ENCODE data around the gene KDELR1. TPM values are rescaled to one million over a fixed set of nuclear protein-coding genes. Genes with fewer than 3 reads are reported as not detected.

KDELR1 gene
- total RNA-seq, 1 donor from 2014 or later: 137 TPM

- peaks cover 11% of the 10 kb centered on the region for H3K4me1 ChIP-seq
- H3K27me3 ChIP-seq (ENCODE audit: low read depth): peaks cover 54% of the 10 kb centered on the region
- H3K36me3 ChIP-seq: no peaks in the 10 kb centered on the region
- no peak for ATAC-seq
- no peak overlapping the region for H3K27ac ChIP-seq
- H3K4me3 ChIP-seq: no peak overlapping the region
- intact Hi-C loops (cut with DNase I): no loop called here
- TF ChIP-seq, protein P1, sequence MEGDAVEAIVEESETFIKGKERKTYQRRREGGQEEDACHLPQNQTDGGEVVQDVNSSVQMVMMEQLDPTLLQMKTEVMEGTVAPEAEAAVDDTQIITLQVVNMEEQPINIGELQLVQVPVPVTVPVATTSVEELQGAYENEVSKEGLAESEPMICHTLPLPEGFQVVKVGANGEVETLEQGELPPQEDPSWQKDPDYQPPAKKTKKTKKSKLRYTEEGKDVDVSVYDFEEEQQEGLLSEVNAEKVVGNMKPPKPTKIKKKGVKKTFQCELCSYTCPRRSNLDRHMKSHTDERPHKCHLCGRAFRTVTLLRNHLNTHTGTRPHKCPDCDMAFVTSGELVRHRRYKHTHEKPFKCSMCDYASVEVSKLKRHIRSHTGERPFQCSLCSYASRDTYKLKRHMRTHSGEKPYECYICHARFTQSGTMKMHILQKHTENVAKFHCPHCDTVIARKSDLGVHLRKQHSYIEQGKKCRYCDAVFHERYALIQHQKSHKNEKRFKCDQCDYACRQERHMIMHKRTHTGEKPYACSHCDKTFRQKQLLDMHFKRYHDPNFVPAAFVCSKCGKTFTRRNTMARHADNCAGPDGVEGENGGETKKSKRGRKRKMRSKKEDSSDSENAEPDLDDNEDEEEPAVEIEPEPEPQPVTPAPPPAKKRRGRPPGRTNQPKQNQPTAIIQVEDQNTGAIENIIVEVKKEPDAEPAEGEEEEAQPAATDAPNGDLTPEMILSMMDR (IDR thresholded peaks at IDR 0.05): no peak
- no peaks in the 10 kb centered on the region for H3K9me3 ChIP-seq
- no peak for DNase-seq
These were observed 5.4 kb upstream of the KDELR1 start for GRCh38 chr19:48396824-48397176.

GRCh38 chr19:48396016-48396823 is 4.9 kb upstream of the KDELR1 start:
- Histone ChIP-seq H3K36me3 (no peaks in the 10 kb centered on the region), H3K27ac (no peak overlapping the region), H3K9me3 (no peaks in the 10 kb centered on the region), H3K27me3 (ENCODE audit: low read depth) (peaks cover 54% of the 10 kb centered on the region), H3K4me1 (peaks cover 11% of the 10 kb centered on the region), H3K4me3 (no peak overlapping the region)
- DNase-seq: no peak
- no peak for ATAC-seq
- intact Hi-C loops (cut with DNase I): no loop called here
- TF ChIP-seq, protein P1 (IDR thresholded peaks at IDR 0.05): no peak

GRCh38 chr19:48395499-48395898 is 4.1 kb upstream of the KDELR1 start:
- intact Hi-C loops (cut with DNase I): no loop called here
- no peaks in the 10 kb centered on the region for H3K36me3 ChIP-seq
- H3K27ac ChIP-seq: no peak overlapping the region
- no peak overlapping the region for H3K4me3 ChIP-seq
- DNase-seq (no peak), ATAC-seq (no peak)
- peaks cover 11% of the 10 kb centered on the region for H3K4me1 ChIP-seq
- no peaks in the 10 kb centered on the region for H3K9me3 ChIP-seq
- TF ChIP-seq, protein P1 (IDR thresholded peaks at IDR 0.05): no peak
- peaks cover 54% of the 10 kb centered on the region for H3K27me3 ChIP-seq (ENCODE audit: low read depth)

GRCh38 chr19:48395170-48395455 is 3.8 kb upstream of the KDELR1 start:
- no peaks in the 10 kb centered on the region for H3K36me3 ChIP-seq
- TF ChIP-seq, protein P1 (IDR thresholded peaks at IDR 0.05): no peak
- no peaks in the 10 kb centered on the region for H3K9me3 ChIP-seq
- intact Hi-C loops (cut with DNase I): no loop called here
- ATAC-seq: no peak
- H3K4me3 ChIP-seq: no peak overlapping the region
- DNase-seq: no peak
- peaks cover 54% of the 10 kb centered on the region for H3K27me3 ChIP-seq (ENCODE audit: low read depth)
- H3K27ac ChIP-seq: no peak overlapping the region
- peaks cover 11% of the 10 kb centered on the region for H3K4me1 ChIP-seq

GRCh38 chr19:48394331-48395169 is 3.2 kb upstream of the KDELR1 start:
- no peak for ATAC-seq
- intact Hi-C loops (cut with DNase I): no loop called here
- Histone ChIP-seq H3K4me1 (peaks cover 11% of the 10 kb centered on the region), H3K4me3 (no peak overlapping the region), H3K27me3 (ENCODE audit: low read depth) (peaks cover 54% of the 10 kb centered on the region), H3K27ac (no peak overlapping the region), H3K9me3 (no peaks in the 10 kb centered on the region), H3K36me3 (peaks cover under 1% of the 10 kb centered on the region)
- DNase-seq: no peak
- TF ChIP-seq, protein P1 (IDR thresholded peaks at IDR 0.05): no peak
